Mesodermal cell (in vitro differentiated cells): ENCODE measurements around the gene COL16A1.

Experiments
- H3K27ac ChIP-seq: 2 replicates; pipeline ENCODE4 v1.7.0; 2013; ENCODE audit warnings: mild to moderate bottlenecking, low read depth, low read length, moderate library complexity; ENCODE audit not compliant: severe bottlenecking
- H3K36me3 ChIP-seq: 2 replicates; pipeline ENCODE4 v1.7.1; 2013; ENCODE audit warnings: mild to moderate bottlenecking, low read length, moderate library complexity; ENCODE audit not compliant: control insufficient read depth, insufficient read depth
- H3K4me1 ChIP-seq: one replicate; pipeline ENCODE4 v1.7.1; 2013; ENCODE audit warnings: mild to moderate bottlenecking, low read length; ENCODE audit not compliant: insufficient read depth, control insufficient read depth, poor library complexity, severe bottlenecking
- H3K4me3 ChIP-seq: 2 replicates; pipeline ENCODE4 v1.7.0; 2013; ENCODE audit warnings: low read length, control low read depth, mild to moderate bottlenecking; ENCODE audit not compliant: insufficient read depth, poor library complexity, severe bottlenecking; ENCODE audit errors: extremely low read depth
- H3K9me3 ChIP-seq: 2 replicates; pipeline ENCODE4 v1.7.1; 2013; ENCODE audit warnings: mild to moderate bottlenecking, low read length, moderate library complexity; ENCODE audit not compliant: control insufficient read depth
- WGBS, 2 experiments: methylation state at CpG; one replicate each; pipeline ENCODE4 v1.1.5; 2013; ENCODE audit warnings: missing lambda C conversion rate in 2 of 2; ENCODE audit not compliant: insufficient coverage in 2 of 2; 5-methylcytosine and 5-hydroxymethylcytosine counted together

Gene COL16A1

GRCh38 chr1:31647106-31647505 lies 56.7 kb downstream of the COL16A1 start:
- no peak overlapping the region for H3K27ac ChIP-seq
- 92 to 96% methylated on average over 1 to 2 of the region's 2 CpGs for WGBS, 2 experiments

DNA sequence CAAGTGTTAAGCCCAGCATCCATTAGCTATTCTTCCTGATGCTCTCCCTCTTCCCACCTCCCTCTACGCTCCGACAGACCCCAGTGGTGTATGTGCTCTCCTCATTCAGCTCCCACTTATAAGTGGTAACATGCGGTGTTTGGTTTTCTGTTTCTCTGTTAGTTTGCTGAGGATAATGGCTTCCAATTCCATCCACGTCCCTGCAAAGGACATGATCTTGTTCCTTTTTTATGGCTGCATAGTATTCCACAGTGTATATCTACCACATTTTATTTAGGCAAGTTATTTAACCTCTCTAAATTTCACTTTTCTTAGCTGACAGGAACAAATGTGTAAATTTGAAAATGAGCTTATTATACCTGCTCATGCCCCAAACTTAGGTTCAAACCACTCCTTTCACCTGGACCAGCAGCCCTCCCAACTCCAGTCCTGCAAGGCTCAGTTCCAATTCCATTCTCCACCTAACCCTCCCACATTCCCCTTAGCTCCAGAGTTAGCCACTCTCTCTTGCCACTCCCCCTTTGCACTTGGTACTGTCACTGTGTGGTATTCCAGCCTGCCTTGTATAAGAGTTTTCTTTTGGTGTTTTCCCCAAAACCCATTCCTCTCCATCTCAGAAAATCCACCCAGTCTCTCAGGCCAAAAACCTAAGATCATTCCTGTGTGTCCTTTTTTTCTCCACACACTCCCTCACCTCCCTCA lies 57.4 kb downstream of the COL16A1 start:
- no peaks in the 10 kb centered on the region for H3K9me3 ChIP-seq
- 90% methylated on average over 2 of the region's 4 CpGs; no CpG with 5 or more reads in 1 of the 2 experiments for WGBS, 2 experiments

More at GRCh38 chr1:31647106-31647505, 56.7 kb downstream of the COL16A1 start:
- no peaks in the 10 kb centered on the region for H3K36me3 ChIP-seq
- no peaks in the 10 kb centered on the region for H3K9me3 ChIP-seq
- no peak overlapping the region for H3K4me3 ChIP-seq
- H3K4me1 ChIP-seq = peaks cover 23% of the 10 kb centered on the region

DNA sequence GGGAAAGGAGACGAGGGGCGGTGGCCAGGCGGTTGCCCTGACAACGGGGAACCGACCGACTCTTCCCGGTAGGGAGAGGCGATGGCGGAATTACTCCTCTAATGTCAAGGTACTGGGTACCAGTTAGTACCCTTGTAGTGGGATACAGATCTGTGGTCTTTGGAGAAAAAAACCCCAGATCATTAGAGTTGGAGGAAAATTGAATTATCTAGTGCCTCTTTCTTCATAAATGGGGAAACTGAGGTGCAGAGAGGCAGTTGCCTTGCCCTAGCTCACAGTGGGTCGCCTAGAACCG lies 58.6 kb downstream of the COL16A1 start:
- 0 to 1% methylated on average over 9 to 10 of the region's 11 CpGs for WGBS, 2 experiments
- Histone ChIP-seq H3K27ac (peak overlapping the region; percentile 98), H3K4me3 (peak overlapping the region; percentile 98), H3K36me3 (peaks cover 10% of the 10 kb centered on the region), H3K4me1 (peaks cover 40% of the 10 kb centered on the region), H3K9me3 (no peaks in the 10 kb centered on the region)

More for the DNA sequence above, 57.4 kb downstream of the COL16A1 start:
- no peak overlapping the region for H3K4me3 ChIP-seq
- H3K27ac ChIP-seq = no peak overlapping the region
- H3K36me3 ChIP-seq = peaks cover 2% of the 10 kb centered on the region
- peaks cover 30% of the 10 kb centered on the region for H3K4me1 ChIP-seq

DNA sequence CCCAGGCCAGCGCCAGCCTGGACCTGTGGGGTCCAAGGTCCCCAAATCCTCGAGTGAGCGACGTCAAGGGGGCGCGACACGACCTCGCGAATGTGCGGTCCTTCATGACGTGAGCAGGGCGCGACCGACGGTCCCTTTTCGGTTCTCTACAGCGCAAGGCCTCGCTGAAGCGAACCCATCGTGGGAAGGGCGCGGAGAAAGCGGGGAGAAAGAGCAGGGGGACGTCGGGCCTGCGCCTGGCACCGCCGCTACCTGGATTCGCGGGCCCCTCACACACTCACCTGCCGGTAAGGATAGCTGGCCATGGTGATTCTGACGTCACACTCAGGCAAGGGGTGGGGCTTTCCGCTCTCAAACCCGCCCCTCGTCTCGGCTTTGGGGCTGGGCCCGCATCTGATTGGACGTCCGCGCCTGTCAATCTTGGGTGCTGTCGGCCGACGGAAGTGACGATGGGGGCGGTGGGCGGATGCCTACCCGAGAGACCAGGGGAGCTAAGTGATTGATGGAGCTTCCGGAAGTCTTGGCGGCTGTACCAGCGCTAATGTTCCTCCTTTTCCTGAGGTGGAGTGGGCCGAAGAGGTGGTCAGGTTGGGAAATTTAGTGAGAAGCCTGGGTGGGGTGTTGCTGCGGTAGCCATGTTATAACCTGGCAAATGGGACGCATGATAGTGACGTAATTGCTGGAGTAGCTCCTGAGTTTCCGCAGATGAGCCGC lies 59.1 kb downstream of the COL16A1 start, which contains the start of gene PEF1:
PEF1 (minus strand) TSS at position 317 of the 714 bp plus-strand sequence; CDS start at position 305, 12 bp downstream.
- WGBS, 2 experiments = 0% methylated on average over 53 to 55 of the region's 56 CpGs
- peaks cover 10% of the 10 kb centered on the region for H3K36me3 ChIP-seq
- peak within 1 kb of the TSS; percentile 98 for H3K4me3 ChIP-seq

GRCh38 chr1:31643976-31644559 lies 59.7 kb downstream of the COL16A1 start:
- peaks cover 10% of the 10 kb centered on the region for H3K36me3 ChIP-seq
- H3K4me3 ChIP-seq = peak overlapping the region; percentile 98
- WGBS, 2 experiments = 4 to 7% methylated on average over 16 to 17 of the region's 18 CpGs
- H3K27ac ChIP-seq = peak overlapping the region; percentile 98
- no peaks in the 10 kb centered on the region for H3K9me3 ChIP-seq
- peaks cover 51% of the 10 kb centered on the region for H3K4me1 ChIP-seq

More for the DNA sequence above, 59.1 kb downstream of the COL16A1 start, which contains the start of gene PEF1:
- Histone ChIP-seq H3K27ac (peak within 1 kb of the TSS; percentile 98), H3K4me1 (peaks cover 45% of the 10 kb centered on the region), H3K9me3 (no peaks in the 10 kb centered on the region)

- WGBS, 2 experiments = 100% methylated on average over 1 of the region's 3 CpGs; no CpG with 5 or more reads in 1 of the 2 experiments
- H3K9me3 ChIP-seq = no peaks in the 10 kb centered on the region
- peaks cover 63% of the 10 kb centered on the region for H3K4me1 ChIP-seq
- no peak overlapping the region for H3K27ac ChIP-seq
- no peak overlapping the region for H3K4me3 ChIP-seq
- H3K36me3 ChIP-seq = peaks cover 13% of the 10 kb centered on the region
These were observed 60.9 kb downstream of the COL16A1 start for GRCh38 chr1:31642897-31643296.

GRCh38 chr1:31642366-31642765 lies 61.5 kb downstream of the COL16A1 start:
- no peak overlapping the region for H3K27ac ChIP-seq

DNA sequence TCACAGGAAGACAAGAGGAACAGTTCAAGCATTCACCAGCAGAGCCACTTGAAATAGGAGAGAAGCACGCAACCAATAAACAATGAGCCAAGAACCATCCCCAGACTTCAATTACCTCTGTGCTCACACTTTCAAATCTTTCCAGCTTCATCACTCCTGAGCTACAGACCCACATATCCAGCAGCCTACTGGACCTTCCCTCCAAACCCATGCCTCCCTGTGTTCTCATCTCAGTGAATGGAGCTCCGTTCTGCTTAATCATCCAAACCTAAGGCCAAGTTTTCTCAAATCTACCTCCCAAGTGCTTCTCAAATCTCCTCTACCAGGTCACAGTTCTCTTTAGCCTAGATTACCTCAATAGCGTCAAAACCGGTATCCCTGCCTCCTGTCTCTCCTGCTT lies 62.9 kb downstream of the COL16A1 start:
- H3K4me3 ChIP-seq = no peak overlapping the region
- H3K4me1 ChIP-seq = peaks cover 63% of the 10 kb centered on the region
- H3K36me3 ChIP-seq = peaks cover 16% of the 10 kb centered on the region
- 92 to 98% methylated on average over 4 of the region's 4 CpGs for WGBS, 2 experiments
- peak overlapping the region; percentile 16 for H3K27ac ChIP-seq
- H3K9me3 ChIP-seq = no peaks in the 10 kb centered on the region

More at GRCh38 chr1:31642366-31642765, 61.5 kb downstream of the COL16A1 start:
- WGBS, 2 experiments = 89 to 92% methylated on average over 1 to 2 of the region's 4 CpGs
- Histone ChIP-seq H3K9me3 (no peaks in the 10 kb centered on the region), H3K4me3 (no peak overlapping the region), H3K36me3 (peaks cover 13% of the 10 kb centered on the region), H3K4me1 (peaks cover 65% of the 10 kb centered on the region)

DNA sequence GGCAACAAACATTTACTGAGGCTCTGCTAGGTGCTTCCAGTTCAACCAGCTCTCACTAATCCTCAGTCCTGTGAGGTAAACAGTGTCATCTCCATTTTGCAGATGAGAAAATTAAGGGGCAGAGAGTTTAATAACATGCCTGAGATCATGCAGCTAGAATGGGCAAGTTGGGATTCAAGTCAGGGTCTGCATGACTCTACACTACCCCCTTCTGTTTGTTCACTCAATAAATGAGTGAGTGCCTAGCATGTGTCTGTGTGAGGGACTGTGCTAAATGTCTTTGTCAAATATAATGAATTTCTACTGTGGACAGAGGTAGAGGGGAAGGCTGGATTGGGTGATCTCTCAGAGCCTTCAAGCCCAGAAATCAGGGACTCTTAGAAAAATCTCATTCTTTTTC lies 63.6 kb downstream of the COL16A1 start:
- Histone ChIP-seq H3K36me3 (peaks cover 18% of the 10 kb centered on the region), H3K9me3 (no peaks in the 10 kb centered on the region), H3K27ac (peak overlapping the region; percentile 76), H3K4me3 (no peak overlapping the region), H3K4me1 (peaks cover 63% of the 10 kb centered on the region)

GRCh38 chr1:31639543-31639942 lies 64.3 kb downstream of the COL16A1 start:
- no peaks in the 10 kb centered on the region for H3K9me3 ChIP-seq

More at GRCh38 chr1:31639543-31639942, 64.3 kb downstream of the COL16A1 start:
- Histone ChIP-seq H3K4me1 (peaks cover 63% of the 10 kb centered on the region), H3K36me3 (peaks cover 23% of the 10 kb centered on the region), H3K27ac (peak overlapping the region; percentile 76), H3K4me3 (no peak overlapping the region)
- 84 to 91% methylated on average over 4 of the region's 5 CpGs for WGBS, 2 experiments
